ENCODE results near the gene FNBP1.

FNBP1 gene

DNA sequence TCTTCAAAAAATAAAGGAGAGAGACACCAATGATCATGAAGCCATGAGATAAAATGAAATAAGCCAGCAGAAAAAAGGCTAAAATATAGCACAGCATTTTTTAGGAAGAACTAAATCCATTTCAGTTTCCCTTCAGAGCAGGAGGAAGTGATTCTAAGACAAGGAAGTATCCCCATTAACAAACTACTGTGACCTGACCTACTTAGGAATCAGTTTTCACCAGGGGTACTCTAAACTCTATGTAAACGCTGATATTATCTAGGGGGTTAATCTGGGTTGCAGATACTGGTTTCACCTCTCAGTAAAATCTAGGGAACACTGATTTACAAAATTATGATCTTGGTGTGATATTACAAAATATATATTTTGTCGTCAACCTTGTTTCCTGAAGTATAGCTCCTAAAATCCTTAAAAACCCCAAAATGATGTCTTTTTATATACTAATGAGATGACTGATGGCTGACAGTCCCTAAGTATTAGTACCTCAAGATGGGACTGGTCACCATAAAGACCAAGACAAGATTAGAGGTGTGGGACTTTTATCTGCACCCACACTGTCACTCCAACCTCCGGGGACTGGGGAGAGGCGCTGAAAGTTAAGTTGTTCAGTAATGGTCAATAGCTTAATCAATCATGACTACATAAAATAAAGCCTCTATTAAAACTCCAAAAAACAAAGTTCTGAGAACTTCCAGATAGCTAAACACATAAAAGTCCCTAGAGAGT, 2.9 kb upstream of the FNBP1 start:
- DNase-seq: no peak

DNA sequence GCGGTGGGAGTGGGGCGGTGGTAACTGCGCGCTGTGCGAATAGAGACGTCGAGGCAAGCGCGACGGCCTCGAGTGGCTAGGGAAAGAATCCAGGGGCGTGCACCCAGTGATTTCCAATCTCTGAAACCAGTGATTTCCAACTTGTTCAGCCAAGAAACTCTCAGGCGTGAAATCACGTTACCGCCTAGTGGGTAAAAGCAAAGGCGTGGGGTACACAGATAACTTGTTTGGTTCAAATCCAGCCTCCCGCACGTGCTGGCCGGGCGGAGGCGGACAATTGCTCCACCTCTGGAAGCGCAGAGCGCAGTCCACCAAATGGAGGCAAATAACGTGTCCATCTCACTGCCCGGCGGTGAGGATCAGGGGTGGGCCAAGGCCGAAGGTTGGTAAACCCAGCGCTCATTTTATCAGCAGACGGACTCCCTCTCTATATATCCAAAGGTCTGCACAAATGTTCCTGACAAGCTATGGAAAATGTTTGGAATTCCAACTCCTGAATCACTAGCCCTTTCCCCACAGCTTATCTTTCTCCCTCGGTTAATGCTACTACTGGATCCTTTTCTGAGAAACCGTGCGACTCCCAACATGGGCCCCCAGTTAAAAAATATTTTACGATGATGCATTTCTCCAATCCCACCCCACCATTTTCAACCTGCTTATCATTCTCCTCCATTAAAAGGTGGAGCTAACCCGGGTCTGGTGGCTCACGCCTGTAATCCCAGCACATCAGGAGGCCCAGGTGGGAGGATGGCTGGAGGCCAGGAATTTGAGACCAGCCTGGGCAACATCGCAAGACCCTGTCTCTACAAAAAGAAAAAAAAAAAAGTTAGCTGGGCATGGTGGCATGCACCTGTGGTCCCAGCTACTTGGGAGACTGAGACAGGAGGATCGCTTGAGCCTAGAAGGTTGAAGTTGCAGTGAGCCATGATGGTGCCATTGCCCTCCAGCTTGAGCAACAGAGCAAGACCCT, 950 bp upstream of the FNBP1 start:
- DNase-seq: peak in 4 of 14 donors; percentile 58 to 68 (median 62)

DNA sequence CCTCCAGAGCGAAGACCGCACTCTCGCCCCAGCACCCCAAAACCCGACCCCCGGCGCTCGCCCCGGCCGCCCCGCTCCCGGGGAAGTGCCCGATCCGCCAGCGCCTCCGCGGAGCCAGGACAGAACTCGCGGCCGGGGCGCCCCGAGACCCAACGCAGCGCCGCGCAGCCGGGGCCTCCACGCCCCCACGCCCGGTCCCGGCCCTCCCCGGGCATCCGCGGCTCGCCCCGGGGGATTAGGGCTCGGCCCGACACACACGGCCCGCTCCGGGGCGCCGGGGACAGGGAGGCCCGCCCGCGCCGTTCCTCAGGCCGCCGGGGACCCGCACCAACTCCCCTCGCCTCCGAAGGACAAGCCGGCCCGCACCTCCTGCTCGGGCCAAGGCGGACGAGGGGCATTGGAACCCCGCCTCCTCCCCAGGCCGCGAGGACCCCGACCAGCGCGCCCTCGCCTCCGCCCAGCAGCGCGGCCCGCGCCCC, 544 bp downstream of the FNBP1 start:
- DNase-seq: peak in 6 of 14 donors; percentile 36 to 79 (median 60)

DNA sequence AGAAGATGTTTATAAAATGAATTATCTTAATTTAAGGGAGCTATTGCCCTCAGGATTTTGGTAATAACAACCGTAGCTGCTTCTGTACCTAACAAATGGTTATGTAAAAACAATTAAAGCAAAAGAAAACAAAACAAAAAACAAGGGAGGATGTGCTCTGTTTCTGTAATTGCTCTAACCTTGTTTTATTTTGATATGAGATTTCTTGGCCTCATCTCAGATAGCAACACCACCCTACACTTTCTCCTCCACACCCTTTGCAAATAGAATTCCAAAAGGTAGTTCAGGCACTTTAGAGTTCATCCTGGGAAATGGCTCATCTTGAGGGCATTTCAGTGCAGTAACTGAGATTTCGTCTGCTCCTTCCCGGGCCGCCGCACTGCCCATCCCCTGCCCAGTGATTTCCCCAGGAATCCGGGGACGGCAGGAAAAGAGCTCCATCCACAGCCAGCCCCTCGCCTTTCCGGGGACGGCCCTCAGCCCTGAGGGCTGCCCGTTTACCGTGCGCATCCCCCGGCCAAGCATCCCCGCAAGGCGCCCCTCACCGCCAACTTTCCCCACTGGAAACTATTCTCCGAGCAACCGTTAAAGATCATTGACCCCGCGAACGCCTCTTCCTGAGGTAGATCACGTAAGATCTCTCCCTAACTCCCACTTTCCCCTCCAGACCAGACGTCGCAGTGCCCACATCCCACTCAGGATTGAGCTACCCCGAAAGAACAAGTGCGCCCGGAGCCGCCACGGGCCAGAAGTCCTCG, 1.2 kb downstream of the FNBP1 start:
- DNase-seq: peak in 8 of 14 donors; percentile 25 to 68 (median 34)

DNA sequence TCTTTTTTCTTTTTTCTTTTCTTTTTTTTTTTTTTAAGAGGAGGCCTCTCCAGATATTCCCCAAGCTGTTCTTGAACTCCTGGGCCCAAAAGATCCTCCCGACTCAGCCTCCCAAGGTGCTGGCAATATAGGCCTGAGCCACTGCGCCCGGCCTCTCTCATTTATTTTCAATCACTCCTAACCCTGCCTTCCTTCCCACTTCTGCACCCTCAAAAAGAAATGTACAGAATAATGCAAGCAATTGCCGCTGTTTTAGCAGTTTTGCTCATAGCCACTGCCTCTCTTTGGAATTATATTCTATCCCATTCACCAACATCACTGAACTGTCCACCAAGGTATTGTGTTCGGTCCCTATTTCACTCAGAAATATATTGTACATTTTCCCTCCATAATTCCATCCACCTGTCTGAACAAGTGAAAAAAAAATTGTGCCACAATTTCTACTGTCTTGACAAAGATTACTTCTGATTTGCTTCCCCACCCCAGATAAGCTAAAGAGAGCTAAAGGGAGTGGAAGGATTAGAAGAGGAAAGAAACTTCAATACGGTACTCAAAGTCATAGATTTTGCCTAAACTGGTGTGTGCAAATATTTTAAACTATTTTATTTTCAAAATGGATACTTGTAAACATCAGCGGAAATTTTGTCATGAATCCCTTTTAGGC, 1.9 kb downstream of the FNBP1 start:
- peak in 1 of 14 donors; percentile 52 for DNase-seq

DNA sequence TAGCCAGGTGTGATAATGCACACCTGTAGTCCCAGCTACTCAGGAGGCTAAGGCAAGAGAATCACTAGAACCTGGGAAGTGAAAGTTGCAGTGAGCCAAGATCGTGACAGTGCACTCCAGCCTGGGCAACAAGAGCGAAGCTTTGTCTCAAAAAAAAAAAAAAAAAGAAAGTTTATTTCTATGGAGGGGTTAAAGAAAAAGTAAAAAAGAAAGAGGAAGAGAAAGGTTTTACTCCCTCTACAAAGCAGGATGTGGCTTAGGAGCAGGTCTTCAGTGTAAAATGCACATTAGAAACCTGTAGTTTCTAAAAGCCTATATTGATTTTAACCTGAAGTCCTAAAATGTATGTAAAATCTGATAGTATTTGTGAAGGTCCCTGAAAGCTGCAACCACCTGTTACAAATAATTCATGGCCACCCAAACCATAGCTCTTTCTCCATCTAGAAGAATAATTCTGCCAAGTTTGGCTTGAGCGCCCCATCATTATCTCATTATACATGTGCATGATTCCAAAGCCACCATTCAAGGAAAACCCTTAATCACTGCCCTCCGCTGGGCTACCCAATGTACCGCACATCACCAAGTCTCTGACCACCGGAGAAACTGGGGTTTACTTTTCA, 3.4 kb downstream of the FNBP1 start:
- DNase-seq: peak in 1 of 14 donors; percentile 24

DNA sequence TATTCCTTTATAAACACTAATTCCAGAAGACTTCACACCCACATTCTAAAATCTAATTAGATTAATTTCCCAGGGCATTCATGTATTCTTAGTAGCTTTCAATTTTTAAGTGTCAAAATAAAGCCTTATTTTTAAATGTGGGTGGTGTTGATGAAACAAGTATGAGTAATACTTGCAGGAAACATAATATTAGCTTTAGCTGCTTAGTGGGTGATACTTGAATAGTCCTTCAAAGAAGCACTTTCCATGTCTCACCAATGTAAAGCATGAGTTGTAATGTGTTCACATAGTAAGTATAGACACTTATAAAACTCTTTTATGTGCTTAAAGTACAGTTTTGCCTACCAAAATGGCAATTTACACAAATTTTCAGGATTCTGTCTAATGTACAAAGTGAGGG, 6.9 kb downstream of the FNBP1 start:
- DNase-seq: no peak

DNA sequence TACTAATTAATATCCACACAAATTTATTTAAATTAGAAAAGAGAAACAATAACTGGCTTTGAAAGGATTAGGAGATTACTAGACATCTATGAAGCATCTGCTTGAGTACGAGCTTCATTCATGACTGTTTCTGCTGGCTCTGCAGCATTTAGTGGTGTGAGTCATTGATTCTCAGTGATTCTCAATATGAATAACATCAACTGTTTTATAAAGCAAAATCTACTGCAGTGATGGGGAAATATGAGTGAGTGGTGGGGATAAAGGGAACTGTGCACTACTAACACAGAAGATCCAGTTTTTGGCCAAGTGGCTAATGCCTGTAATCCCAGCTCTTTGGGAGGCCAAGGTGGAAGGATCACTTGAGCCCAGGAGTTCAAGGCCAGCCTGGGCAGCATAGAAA, 8.4 kb downstream of the FNBP1 start:
- no peak for DNase-seq

DNA sequence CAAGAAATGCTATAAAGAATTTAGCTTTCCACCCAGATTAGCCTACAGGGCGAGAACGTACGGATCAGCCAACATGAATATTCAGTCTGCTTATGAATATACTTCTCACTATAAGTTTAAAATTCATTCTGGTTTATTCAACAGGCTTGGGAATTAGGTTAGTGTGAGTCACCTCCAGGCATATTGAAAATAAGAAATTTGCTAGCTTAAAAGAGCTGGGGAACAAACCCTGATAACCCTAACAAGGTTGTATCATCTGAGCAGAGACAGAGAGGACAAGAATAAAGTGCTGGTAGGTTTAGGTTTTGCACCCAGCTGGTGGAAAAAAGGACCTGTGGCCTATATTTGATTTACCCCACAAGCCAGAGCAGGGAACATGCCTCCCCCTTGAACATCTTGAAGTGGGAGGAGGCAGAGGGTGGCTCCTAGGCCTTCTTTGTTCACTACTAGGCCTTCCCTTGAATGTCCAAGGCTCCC, 12.3 kb downstream of the FNBP1 start:
- DNase-seq: no peak

DNA sequence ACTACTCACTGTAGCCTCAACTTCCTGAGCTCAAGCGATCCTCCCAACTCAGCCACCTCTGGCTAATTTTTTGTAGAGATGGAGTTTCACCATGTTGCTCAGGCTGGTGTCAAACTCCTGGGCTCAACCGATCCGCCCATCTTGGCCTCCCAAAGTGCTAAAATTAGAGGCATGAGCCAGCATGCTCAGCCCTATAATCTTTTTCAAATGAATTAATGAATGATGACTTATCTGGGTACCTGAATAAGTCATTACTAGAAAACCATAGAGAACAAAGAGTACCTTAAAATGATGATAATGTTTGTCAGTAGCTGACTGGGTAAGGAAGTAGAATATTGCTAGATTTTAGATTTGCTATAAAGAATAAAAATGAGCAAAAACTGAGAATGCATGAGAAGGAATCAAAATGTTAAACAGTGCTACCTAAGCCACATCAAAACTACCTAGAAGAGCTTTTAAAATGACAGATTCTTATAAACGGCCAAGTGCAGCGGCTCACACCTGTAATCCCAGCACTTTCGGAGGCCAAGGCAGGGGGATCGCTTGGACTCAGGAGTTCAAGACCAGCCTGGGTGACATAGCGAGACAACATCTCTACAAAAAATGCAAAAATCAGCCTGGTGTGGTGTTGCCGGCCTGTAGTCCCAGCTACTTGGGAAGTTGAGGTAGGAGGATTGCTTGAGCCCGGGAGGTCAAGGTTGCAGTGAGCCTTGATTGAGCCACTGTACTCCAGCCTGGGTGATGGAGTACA, 13.6 kb downstream of the FNBP1 start:
- DNase-seq: no peak

DNA sequence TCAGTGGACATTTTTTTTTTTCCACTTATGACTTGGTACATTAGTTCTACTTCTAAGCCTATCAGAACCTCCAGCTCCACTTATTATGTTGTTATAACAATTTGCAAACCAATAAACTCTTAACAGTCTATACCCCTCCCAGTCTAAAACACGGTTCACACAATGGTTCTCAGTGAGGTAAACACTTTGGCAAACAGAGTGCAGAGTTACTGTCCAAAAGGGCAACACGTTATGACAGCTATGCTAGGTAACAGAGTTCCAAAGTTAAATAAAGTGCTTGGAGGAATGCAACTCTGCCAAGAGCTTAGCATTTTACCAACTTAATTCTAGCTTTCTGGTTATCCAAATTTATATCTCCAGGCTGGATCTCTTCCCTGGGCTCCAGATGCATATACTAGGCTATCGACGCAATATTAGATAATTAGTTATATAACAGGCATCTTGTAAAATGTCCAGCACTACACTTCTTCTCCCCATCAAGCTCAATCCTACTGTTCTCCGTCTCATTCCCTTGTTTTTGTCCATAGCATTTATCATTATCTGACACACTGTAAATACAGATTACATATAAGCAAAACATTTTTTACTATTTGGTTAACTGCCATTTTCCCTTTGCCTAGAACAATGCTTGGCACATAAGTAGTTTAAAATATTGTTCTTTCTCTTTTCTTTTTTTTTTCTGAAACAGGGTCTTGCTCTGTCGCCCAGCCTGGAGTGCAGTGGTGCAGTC, 14.3 kb downstream of the FNBP1 start:
- DNase-seq: no peak

DNA sequence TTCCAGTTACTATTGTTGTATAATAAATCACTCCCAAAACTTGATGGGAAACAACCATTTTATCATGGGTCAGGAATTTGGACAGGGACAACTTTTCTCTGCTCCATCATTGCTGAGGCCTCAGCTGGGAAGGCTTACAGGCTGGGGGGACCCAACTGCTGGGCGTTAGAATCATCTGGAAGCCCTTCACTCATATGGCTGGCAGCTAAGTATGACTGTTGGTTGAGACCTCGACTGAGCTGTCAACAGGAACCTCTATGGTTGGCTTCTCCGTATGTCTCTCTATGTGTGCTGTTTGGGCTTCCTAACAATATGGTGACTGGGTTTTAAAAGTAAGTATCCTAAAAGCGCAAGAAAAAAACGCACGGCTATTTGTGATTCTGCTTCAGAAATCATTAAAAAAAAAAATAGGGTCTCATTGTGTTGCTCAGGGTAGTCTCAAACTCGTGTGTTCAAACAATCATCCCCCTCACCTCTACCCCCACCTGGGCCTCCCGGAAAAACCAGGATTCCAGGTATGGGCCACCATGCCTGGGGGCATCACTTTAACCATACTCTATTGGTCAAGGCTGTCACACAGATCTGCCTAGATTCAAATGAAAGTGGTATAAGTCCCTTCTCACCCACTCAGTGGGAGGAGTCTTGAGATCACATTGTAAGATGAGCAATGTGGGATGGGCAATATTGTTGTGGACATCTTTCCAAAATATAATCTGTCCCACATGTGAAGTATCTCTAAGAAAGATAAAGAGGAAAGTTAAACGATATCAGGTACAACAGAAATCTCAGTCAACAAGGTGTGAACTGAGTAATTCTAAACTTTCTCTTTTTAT, 15.2 kb downstream of the FNBP1 start:
- DNase-seq: no peak

DNA sequence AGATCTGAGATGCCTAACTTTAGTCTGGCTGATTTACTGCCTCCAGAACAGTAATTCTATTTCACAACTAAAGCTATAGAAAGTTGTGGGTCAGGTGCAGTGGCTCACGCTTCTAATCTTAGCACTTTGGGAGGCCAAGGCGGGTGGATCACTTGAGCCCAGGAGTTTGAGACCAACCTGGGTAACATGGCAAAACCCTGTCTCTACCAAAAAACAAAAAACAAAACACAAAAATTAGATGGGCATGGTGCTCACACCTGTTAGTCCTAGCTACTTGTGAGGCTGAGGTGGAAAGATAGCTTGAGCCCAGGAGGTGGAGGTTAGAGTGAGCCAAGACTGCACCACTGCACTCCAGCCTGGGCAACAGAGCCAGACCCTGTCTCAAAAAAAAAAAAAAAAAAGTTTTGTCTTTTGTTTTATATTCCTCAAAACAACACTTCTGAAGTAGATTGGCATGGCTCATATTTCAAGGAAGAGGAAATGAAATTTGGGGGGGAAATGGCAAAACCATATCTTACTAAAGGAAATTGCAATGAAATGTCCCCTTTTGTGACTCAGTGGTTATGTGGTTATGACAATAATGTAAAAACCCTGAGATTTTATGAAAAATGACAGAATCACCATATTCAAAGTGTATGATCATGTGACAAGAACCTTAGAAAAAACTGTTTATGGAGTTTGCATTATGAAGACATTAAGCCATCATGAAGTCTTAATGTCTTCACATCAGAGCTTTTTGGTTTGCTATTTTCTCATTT, 16.2 kb downstream of the FNBP1 start:
- no peak for DNase-seq

DNA sequence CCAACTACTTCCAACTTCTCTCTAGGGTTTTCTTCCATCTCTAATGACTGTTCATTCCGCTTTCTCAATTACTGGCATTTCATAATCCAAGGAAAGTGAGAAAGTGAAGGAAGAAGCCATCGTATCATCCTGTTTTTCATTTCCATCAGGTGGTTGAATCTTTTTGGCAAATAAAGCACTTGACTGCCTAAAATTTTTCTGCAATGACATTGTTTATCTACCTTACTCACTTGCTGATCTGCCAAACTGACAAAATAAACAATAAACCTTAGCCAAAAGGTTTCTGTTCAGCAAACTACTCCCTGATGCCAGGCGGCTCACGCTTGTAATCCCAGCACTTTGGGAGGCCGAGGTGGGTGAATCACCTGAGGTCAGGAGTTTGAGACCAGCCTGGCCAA, 18.4 kb downstream of the FNBP1 start:
- DNase-seq: no peak

DNA sequence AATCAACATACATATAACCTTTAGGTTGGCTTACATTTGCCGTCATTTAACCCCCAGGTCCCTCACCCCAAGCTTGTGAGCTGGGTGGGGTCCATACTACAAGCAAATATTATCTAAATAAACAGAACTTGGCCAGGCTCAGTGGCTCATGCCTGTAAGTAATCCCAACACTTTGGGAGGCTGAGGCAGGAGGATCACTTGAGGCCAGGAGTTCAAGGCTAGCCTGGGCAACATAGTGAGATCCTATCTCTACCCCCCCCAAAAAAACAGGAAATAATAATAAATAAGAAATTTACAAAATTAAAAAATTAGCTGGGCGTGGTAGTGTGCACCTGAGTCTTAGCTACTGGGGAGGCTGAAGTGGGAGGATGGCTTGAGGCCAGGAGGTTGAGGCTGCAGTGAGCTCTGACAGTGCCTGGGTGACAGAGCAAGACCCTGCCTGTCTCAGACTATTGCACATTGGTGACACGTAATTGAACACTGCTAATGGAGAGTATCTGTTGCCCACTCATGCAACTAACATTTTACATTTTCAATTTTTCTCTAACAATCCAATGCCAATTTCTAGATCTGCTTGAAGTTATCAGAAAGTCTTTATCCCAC, 18.9 kb downstream of the FNBP1 start:
- DNase-seq: no peak

DNA sequence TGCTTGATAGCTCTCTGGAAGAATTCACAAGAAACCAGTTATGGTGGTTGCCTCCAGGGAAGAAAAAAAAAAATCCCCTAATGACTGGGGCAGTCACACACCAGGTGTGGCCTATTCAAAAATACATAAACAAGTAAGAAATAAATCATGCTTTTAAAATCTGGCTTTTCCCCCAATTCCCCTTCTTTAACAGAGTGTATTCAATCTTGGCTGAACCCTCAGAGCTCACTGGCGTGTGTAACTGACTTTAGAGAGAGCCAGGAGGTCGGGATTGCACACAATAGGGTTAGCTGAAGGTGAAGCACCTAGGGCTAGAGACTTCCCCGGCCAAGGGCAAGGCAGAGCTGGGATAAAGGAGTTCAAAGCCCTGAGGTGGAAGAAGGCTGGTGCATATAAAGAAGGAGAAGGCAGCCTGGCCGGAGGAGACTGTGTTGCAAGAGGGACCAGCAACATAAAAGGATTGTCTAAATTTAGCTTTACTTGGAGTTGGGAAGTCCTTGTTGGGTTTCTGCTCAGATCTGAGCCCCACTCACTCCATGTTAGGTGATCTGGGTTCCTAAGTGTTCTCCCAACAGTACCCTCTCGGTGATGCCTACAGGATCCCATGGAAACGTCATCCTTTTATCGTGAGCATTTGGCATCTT, 19.7 kb downstream of the FNBP1 start:
- DNase-seq: no peak

DNA sequence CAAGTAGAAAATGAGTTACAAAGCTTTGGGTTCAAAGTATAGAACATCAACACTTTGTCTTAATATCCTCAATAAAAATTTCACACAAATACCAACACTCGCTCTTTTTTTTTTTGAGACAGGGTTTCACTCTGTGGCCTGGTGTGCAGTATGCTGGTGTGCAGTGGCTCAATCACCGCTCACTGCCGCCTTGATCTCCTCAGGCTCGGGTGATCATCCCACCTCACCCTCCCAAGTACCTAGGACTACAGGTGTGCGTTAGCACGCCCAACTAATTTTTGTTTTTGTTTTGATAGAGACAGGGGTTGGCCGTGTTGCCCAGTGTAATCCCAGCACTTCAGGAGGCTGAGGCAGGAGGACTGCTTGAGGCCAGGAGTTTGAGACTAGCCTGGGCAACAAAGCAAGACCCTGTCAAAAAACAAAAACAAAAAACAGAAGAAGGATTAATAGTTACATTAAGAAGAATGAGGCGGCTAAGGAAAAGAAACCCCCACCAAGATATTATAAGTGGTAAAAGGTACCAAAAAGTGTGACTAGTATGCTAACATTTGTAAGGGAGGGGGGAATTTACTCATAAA, 20.3 kb downstream of the FNBP1 start:
- DNase-seq: no peak
